ENCODE measurements around the gene LIPA. TPM values are rescaled to one million over a fixed set of nuclear protein-coding genes. Genes with fewer than 3 reads are reported as not detected.

Gene LIPA
- total RNA-seq, 1 experiment from 2014 or later, result 47.3 TPM

DNA sequence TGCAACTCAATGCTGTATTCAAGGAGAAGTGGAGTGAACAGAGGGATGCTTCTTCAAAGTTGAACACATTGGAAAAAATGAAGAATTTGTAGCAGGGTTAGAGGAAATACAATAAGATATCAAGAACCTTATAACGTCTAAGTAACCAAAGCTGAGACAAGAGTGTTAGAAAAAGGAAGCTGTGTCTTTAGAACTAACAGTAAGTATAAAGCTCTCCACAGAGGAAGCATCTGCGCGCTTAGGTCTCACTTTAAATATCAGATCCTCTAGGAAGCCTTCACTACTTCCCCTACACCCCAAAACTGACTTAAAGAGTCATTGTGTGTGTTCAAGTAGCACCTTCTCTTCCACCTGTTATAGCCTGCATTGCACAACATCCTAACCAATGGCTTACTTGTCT lies 87.5 kb downstream of the LIPA start:
- no peaks in the 10 kb centered on the region for H3K4me1 Mint-ChIP-seq
- CTCF ChIA-PET, result no interaction called here
- DNase-seq (ENCODE audit: low spot score) (no peak), ATAC-seq (no peak)
- POLR2A ChIA-PET, result no interaction called here
- no peaks in the 10 kb centered on the region for H3K36me3 Mint-ChIP-seq
- H3K27me3 Mint-ChIP-seq (ENCODE audit: low read depth), result no peaks in the 10 kb centered on the region
- H3K4me3 Mint-ChIP-seq, result no peak overlapping the region
- H3K27ac Mint-ChIP-seq, result no peak overlapping the region
- no peaks in the 10 kb centered on the region for H3K9me3 Mint-ChIP-seq
- TF ChIP-seq GABPB1 (CRISPR knock-in tag; IDR thresholded peaks at IDR 0.05) (no peak), EMX1 (CRISPR knock-in tag; IDR thresholded peaks at IDR 0.05) (no peak), SP1 (CRISPR knock-in tag; conservative IDR thresholded peaks at IDR 0.05) (no peak), OVOL2 (CRISPR knock-in tag; IDR thresholded peaks at IDR 0.05; ENCODE audit: borderline replicate concordance) (no peak), ESRRA (CRISPR knock-in tag; IDR thresholded peaks at IDR 0.05; ENCODE audit: borderline replicate concordance) (no peak), ZNF263 (CRISPR knock-in tag; IDR thresholded peaks at IDR 0.05; ENCODE audit: low read depth) (no peak), NR2C2 (CRISPR knock-in tag; IDR thresholded peaks at IDR 0.05) (no peak), CREB1 (CRISPR knock-in tag; IDR thresholded peaks at IDR 0.05) (no peak), HMGA2 (CRISPR knock-in tag; IDR thresholded peaks at IDR 0.05) (no peak), ETV6 (CRISPR knock-in tag; IDR thresholded peaks at IDR 0.05) (no peak), RORB (CRISPR knock-in tag; IDR thresholded peaks at IDR 0.05) (no peak), ZNF416 (CRISPR knock-in tag; IDR thresholded peaks at IDR 0.05) (no peak), SMAD4 (CRISPR knock-in tag; IDR thresholded peaks at IDR 0.05) (no peak)
- TF ChIP-seq, protein P1, sequence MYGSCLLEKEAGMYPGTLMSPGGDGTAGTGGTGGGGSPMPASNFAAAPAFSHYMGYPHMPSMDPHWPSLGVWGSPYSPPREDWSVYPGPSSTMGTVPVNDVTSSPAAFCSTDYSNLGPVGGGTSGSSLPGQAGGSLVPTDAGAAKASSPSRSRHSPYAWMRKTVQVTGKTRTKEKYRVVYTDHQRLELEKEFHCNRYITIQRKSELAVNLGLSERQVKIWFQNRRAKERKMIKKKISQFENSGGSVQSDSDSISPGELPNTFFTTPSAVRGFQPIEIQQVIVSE (CRISPR knock-in tag; IDR thresholded peaks at IDR 0.05; ENCODE audit: borderline replicate concordance), result no peak
- TF ChIP-seq, protein P2, sequence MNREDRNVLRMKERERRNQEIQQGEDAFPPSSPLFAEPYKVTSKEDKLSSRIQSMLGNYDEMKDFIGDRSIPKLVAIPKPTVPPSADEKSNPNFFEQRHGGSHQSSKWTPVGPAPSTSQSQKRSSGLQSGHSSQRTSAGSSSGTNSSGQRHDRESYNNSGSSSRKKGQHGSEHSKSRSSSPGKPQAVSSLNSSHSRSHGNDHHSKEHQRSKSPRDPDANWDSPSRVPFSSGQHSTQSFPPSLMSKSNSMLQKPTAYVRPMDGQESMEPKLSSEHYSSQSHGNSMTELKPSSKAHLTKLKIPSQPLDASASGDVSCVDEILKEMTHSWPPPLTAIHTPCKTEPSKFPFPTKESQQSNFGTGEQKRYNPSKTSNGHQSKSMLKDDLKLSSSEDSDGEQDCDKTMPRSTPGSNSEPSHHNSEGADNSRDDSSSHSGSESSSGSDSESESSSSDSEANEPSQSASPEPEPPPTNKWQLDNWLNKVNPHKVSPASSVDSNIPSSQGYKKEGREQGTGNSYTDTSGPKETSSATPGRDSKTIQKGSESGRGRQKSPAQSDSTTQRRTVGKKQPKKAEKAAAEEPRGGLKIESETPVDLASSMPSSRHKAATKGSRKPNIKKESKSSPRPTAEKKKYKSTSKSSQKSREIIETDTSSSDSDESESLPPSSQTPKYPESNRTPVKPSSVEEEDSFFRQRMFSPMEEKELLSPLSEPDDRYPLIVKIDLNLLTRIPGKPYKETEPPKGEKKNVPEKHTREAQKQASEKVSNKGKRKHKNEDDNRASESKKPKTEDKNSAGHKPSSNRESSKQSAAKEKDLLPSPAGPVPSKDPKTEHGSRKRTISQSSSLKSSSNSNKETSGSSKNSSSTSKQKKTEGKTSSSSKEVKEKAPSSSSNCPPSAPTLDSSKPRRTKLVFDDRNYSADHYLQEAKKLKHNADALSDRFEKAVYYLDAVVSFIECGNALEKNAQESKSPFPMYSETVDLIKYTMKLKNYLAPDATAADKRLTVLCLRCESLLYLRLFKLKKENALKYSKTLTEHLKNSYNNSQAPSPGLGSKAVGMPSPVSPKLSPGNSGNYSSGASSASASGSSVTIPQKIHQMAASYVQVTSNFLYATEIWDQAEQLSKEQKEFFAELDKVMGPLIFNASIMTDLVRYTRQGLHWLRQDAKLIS (CRISPR knock-in tag; IDR thresholded peaks at IDR 0.05; ENCODE audit: borderline replicate concordance), result no peak
- TF ChIP-seq, protein P3, sequence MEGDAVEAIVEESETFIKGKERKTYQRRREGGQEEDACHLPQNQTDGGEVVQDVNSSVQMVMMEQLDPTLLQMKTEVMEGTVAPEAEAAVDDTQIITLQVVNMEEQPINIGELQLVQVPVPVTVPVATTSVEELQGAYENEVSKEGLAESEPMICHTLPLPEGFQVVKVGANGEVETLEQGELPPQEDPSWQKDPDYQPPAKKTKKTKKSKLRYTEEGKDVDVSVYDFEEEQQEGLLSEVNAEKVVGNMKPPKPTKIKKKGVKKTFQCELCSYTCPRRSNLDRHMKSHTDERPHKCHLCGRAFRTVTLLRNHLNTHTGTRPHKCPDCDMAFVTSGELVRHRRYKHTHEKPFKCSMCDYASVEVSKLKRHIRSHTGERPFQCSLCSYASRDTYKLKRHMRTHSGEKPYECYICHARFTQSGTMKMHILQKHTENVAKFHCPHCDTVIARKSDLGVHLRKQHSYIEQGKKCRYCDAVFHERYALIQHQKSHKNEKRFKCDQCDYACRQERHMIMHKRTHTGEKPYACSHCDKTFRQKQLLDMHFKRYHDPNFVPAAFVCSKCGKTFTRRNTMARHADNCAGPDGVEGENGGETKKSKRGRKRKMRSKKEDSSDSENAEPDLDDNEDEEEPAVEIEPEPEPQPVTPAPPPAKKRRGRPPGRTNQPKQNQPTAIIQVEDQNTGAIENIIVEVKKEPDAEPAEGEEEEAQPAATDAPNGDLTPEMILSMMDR (IDR thresholded peaks at IDR 0.05), result no peak
- TF ChIP-seq, protein P4, sequence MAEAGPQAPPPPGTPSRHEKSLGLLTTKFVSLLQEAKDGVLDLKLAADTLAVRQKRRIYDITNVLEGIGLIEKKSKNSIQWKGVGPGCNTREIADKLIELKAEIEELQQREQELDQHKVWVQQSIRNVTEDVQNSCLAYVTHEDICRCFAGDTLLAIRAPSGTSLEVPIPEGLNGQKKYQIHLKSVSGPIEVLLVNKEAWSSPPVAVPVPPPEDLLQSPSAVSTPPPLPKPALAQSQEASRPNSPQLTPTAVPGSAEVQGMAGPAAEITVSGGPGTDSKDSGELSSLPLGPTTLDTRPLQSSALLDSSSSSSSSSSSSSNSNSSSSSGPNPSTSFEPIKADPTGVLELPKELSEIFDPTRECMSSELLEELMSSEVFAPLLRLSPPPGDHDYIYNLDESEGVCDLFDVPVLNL (CRISPR knock-in tag; IDR thresholded peaks at IDR 0.05; ENCODE audit: borderline replicate concordance, low read depth), result no peak
- TF ChIP-seq, protein P5, sequence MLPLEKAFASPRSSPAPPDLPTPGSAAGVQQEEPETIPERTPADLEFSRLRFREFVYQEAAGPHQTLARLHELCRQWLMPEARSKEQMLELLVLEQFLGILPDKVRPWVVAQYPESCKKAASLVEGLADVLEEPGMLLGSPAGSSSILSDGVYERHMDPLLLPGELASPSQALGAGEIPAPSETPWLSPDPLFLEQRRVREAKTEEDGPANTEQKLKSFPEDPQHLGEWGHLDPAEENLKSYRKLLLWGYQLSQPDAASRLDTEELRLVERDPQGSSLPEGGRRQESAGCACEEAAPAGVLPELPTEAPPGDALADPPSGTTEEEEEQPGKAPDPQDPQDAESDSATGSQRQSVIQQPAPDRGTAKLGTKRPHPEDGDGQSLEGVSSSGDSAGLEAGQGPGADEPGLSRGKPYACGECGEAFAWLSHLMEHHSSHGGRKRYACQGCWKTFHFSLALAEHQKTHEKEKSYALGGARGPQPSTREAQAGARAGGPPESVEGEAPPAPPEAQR (CRISPR knock-in tag; IDR thresholded peaks at IDR 0.05), result no peak
- TF ChIP-seq, protein P6, sequence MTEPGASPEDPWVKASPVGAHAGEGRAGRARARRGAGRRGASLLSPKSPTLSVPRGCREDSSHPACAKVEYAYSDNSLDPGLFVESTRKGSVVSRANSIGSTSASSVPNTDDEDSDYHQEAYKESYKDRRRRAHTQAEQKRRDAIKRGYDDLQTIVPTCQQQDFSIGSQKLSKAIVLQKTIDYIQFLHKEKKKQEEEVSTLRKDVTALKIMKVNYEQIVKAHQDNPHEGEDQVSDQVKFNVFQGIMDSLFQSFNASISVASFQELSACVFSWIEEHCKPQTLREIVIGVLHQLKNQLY (CRISPR knock-in tag; IDR thresholded peaks at IDR 0.05), result no peak
- TF ChIP-seq, protein P7, sequence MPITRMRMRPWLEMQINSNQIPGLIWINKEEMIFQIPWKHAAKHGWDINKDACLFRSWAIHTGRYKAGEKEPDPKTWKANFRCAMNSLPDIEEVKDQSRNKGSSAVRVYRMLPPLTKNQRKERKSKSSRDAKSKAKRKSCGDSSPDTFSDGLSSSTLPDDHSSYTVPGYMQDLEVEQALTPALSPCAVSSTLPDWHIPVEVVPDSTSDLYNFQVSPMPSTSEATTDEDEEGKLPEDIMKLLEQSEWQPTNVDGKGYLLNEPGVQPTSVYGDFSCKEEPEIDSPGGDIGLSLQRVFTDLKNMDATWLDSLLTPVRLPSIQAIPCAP (CRISPR knock-in tag; IDR thresholded peaks at IDR 0.05), result no peak

Other genes starting within 250 kb of the LIPA start
- 0.11 to 0.14 TPM in 2 of 3 replicates, not detected in the other for gene CH25H, start 44.5 kb downstream of the LIPA start, total RNA-seq (2021)
- gene IFIT2, start 50.3 kb upstream of the LIPA start, total RNA-seq (2021), result 0.07 to 0.15 TPM (median 0.14 TPM) in 3 replicates
- 0.14 to 0.42 TPM (median 0.39 TPM) in 3 replicates for gene IFIT3, start 76.2 kb upstream of the LIPA start, total RNA-seq (2021)
- gene IFIT1B, start 126.3 kb upstream of the LIPA start, total RNA-seq (2021), result not detected in 3 replicates
- gene IFIT1, start 140.8 kb upstream of the LIPA start, total RNA-seq (2021), result 1.5 to 2.0 TPM (median 1.5 TPM) in 3 replicates
- 1.7 to 2.0 TPM (median 1.8 TPM) in 3 replicates for gene IFIT5, start 162.8 kb upstream of the LIPA start, total RNA-seq (2021)